Loucy (cell line): Measurements from ENCODE around the gene MLF2.
A peak's percentile ranks its signal among the peaks of the same experiment; 100 is the strongest.

Experiments used
- H2AFZ ChIP-seq: fragments of 200-600 bp; sonication (generic); 2 replicates; pipeline ENCODE4 v1.6.0; 2016; ENCODE audit warnings: antibody characterized with exemption, mild to moderate bottlenecking, low read length, moderate library complexity
- H3F3A ChIP-seq: fragments of 200-600 bp; 2 replicates; pipeline ENCODE4 v1.6.0; 2016; ENCODE audit warnings: antibody characterized with exemption, low read depth, mild to moderate bottlenecking
- H3K27me3 ChIP-seq: fragments of 200-600 bp; sonication (generic); 2 replicates; pipeline ENCODE4 v1.6.1; 2014; ENCODE audit warnings: low read length, mild to moderate bottlenecking; ENCODE audit not compliant: insufficient read depth, poor library complexity, severe bottlenecking
- H3K36me3 ChIP-seq: fragments of 200-600 bp; sonication (generic); 2 replicates; pipeline ENCODE4 v1.6.1; 2016; ENCODE audit warnings: low read length; ENCODE audit not compliant: insufficient read depth
- H3K4me1 ChIP-seq: fragments of 200-600 bp; sonication (generic); 2 replicates; pipeline ENCODE4 v1.5.1; 2014; ENCODE audit warnings: low read length, mild to moderate bottlenecking; ENCODE audit not compliant: insufficient read depth, poor library complexity, severe bottlenecking
- H3K4me2 ChIP-seq: fragments of 200-600 bp; sonication (generic); 2 replicates; pipeline ENCODE4 v1.6.0; 2014; ENCODE audit warnings: antibody characterized with exemption, low read length, low read depth, mild to moderate bottlenecking; ENCODE audit not compliant: poor library complexity, severe bottlenecking
- H3K4me3 ChIP-seq: fragments of 200-600 bp; sonication (generic); 2 replicates; pipeline ENCODE4 v1.5.1; 2014; ENCODE audit warnings: low read length, mild to moderate bottlenecking, mixed read lengths; ENCODE audit not compliant: poor library complexity, severe bottlenecking
- H3K79me2 ChIP-seq: fragments of 200-600 bp; sonication (generic); 2 replicates; pipeline ENCODE4 v1.6.1; 2014; ENCODE audit warnings: low read length; ENCODE audit not compliant: insufficient read depth
- H3K9ac ChIP-seq: fragments of 200-600 bp; sonication (generic); 2 replicates; pipeline ENCODE4 v1.6.0; 2014; ENCODE audit warnings: mild to moderate bottlenecking, low read depth, low read length, moderate library complexity; ENCODE audit not compliant: poor library complexity, severe bottlenecking
- H3K9me2 ChIP-seq: fragments of 200-600 bp; sonication (generic); replicated peaks from 2 replicates; pipeline ENCODE4 v1.6.1; 2016; ENCODE audit warnings: low read depth, low read length, mixed read lengths
- H3K9me3 ChIP-seq: fragments of 200-600 bp; sonication (generic); 2 replicates; pipeline ENCODE4 v1.6.1; 2014; ENCODE audit warnings: mild to moderate bottlenecking, antibody characterized with exemption, low read length, low read depth; ENCODE audit not compliant: insufficient read depth
- H4K20me1 ChIP-seq: fragments of 200-600 bp; sonication (generic); 2 replicates; pipeline ENCODE4 v1.6.0; 2014; ENCODE audit warnings: antibody characterized with exemption, low read length, mild to moderate bottlenecking; ENCODE audit not compliant: insufficient read depth, poor library complexity, severe bottlenecking
- EZH2phosphoT487 ChIP-seq: fragments of 200-600 bp; IDR thresholded peaks from 2 replicates; pipeline ENCODE4 v1.6.1; 2018; ENCODE audit warnings: antibody characterized with exemption, mild to moderate bottlenecking, moderate library complexity, borderline replicate concordance
- TF ChIP-seq, protein P1 (sequence below): fragments of 200-600 bp; sonication (generic); conservative IDR thresholded peaks from 2 replicates; pipeline ENCODE4 v1.5.1; 2014; ENCODE audit warnings: mild to moderate bottlenecking, antibody characterized with exemption, low read length

Gene MLF2

DNA sequence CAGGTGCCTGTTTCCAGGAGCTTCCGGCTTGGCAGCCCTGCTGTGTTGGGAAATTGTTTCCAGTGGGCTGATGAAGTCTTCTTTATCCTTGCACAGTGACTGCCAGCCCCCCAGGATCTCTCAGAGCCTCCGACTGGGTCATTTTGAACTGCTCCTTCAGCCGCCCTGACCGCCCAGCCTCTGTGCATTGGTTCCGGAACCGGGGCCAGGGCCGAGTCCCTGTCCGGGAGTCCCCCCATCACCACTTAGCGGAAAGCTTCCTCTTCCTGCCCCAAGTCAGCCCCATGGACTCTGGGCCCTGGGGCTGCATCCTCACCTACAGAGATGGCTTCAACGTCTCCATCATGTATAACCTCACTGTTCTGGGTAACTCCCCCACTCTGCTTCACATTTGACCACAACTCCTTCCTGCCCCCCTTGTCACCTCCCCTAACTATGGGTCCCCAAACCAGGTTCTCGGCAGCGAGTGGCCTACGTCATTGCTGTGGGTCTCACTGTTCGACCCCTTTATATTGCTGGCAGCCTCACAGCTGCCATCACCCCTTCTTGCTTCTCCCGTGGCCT, 21.6 kb upstream of the MLF2 start:
- Histone ChIP-seq H3K4me2 (no peak overlapping the region), H4K20me1 (peaks cover 2% of the 10 kb centered on the region), H3F3A (no peaks in the 10 kb centered on the region), H3K27me3 (no peaks in the 10 kb centered on the region), H2AFZ (no peak overlapping the region), H3K9me3 (no peaks in the 10 kb centered on the region), H3K79me2 (peaks cover 3% of the 10 kb centered on the region; the same call in 1 of the 2 replicates), H3K9me2 (no peaks in the 10 kb centered on the region), H3K9ac (peak overlapping the region; percentile 23), H3K4me1 (peaks cover 6% of the 10 kb centered on the region), H3K4me3 (no peak overlapping the region), H3K36me3 (peaks cover 3% of the 10 kb centered on the region; the same call in 1 of the 2 replicates)
- TF ChIP-seq, protein P1, sequence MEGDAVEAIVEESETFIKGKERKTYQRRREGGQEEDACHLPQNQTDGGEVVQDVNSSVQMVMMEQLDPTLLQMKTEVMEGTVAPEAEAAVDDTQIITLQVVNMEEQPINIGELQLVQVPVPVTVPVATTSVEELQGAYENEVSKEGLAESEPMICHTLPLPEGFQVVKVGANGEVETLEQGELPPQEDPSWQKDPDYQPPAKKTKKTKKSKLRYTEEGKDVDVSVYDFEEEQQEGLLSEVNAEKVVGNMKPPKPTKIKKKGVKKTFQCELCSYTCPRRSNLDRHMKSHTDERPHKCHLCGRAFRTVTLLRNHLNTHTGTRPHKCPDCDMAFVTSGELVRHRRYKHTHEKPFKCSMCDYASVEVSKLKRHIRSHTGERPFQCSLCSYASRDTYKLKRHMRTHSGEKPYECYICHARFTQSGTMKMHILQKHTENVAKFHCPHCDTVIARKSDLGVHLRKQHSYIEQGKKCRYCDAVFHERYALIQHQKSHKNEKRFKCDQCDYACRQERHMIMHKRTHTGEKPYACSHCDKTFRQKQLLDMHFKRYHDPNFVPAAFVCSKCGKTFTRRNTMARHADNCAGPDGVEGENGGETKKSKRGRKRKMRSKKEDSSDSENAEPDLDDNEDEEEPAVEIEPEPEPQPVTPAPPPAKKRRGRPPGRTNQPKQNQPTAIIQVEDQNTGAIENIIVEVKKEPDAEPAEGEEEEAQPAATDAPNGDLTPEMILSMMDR, result no peak
- no peak for TF ChIP-seq EZH2phosphoT487

DNA sequence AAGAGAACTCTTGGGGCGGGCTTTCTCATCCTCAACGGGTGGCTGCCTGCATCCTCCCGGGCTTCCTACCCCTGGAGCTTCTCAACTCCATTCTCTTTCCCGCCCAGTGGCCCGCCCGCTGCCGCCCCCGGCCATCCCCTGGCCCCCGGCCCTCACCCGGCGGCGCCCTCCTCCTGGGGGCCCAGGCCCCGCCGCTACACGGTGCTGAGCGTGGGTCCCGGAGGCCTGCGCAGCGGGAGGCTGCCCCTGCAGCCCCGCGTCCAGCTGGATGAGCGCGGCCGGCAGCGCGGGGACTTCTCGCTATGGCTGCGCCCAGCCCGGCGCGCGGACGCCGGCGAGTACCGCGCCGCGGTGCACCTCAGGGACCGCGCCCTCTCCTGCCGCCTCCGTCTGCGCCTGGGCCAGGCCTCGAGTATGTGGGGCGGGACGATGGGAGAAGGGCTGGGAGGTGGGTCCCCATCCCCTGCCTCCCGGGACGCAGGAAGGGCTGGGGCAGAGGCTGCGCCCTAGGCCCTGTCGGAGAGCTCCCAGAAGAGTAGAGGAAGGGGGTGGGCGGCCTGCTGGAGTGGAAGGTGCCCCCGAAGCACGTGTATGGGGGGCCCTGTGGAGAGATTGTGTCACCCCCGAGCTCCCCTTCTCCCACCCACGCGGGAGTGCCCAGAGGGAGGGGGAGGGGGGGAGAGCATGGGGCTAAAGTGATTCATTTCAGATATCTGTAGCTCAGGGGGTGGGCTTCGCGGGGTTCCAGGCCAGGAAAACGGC, 20.8 kb upstream of the MLF2 start:
- TF ChIP-seq, protein P1, result no peak
- TF ChIP-seq EZH2phosphoT487, result no peak
- H3K4me3 ChIP-seq, result no peak overlapping the region

DNA sequence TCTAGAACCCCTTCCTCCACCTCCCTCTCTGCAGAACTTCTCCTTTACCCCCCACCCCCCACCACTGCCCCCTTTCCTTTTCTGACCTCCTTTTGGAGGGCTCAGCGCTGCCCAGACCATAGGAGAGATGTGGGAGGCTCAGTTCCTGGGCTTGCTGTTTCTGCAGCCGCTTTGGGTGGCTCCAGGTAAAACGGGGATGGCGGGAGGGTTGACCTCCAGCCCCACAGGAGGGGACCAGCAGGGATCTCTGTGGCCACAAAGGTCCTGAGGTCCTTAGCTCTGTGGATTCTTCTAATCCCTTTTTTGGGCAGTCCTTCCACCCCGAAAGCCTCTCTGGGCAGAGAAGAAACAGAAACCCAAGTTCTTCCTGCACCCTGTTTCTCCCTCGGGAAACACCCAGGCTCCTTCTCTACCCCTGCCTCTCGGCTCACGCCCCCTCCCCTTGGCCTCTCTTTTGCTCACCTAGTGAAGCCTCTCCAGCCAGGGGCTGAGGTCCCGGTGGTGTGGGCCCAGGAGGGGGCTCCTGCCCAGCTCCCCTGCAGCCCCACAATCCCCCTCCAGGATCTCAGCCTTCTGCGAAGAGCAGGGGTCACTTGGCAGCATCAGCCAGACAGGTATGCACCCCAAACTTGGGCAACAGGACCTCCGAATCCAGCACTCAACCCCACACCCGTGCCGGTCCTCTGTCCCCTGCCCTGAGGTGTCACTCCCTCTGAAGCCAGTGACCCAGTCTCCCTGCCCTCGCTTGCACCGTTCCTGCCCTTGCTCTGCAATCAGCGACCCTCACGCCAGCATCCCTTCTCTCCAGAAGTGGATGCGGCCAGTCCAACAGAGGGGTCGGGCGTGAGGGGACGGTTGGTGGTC, 20.0 kb upstream of the MLF2 start:
- Histone ChIP-seq H3K27me3 (no peaks in the 10 kb centered on the region), H4K20me1 (peaks cover 15% of the 10 kb centered on the region), H3K4me2 (no peak overlapping the region)

More for the DNA sequence above, 20.8 kb upstream of the MLF2 start:
- H2AFZ ChIP-seq, result no peak overlapping the region
- H3K79me2 ChIP-seq, result peaks cover 11% of the 10 kb centered on the region
- H4K20me1 ChIP-seq, result peaks cover 8% of the 10 kb centered on the region
- H3K36me3 ChIP-seq, result peaks cover 3% of the 10 kb centered on the region; the same call in 1 of the 2 replicates
- H3K9ac ChIP-seq, result no peak overlapping the region
- H3K4me2 ChIP-seq, result no peak overlapping the region
- peaks cover 13% of the 10 kb centered on the region for H3K4me1 ChIP-seq
- no peaks in the 10 kb centered on the region for H3K9me3 ChIP-seq
- no peaks in the 10 kb centered on the region for H3K27me3 ChIP-seq
- H3F3A ChIP-seq, result no peaks in the 10 kb centered on the region
- no peaks in the 10 kb centered on the region for H3K9me2 ChIP-seq

More for the DNA sequence above, 20.0 kb upstream of the MLF2 start:
- no peak overlapping the region for H3K4me3 ChIP-seq
- peaks cover 18% of the 10 kb centered on the region for H3K4me1 ChIP-seq
- no peaks in the 10 kb centered on the region for H3F3A ChIP-seq
- no peaks in the 10 kb centered on the region for H3K9me2 ChIP-seq
- no peaks in the 10 kb centered on the region for H3K9me3 ChIP-seq
- peaks cover 19% of the 10 kb centered on the region for H3K79me2 ChIP-seq
- no peak overlapping the region for H3K9ac ChIP-seq
- TF ChIP-seq EZH2phosphoT487, result no peak
- TF ChIP-seq, protein P1, result no peak
- H3K36me3 ChIP-seq, result peaks cover 3% of the 10 kb centered on the region; the same call in 1 of the 2 replicates
- no peak overlapping the region for H2AFZ ChIP-seq
